Sigmoid colon (tissue), 4 donors: ENCODE data around the gene UQCRHL.
A peak's percentile ranks its signal among the peaks of the same experiment; 100 is the strongest.

Experiments used
- EP300 ChIP-seq, 4 donors: sonication (generic); formaldehyde crosslinking; IDR thresholded peaks; one replicate each; pipeline ENCODE4 v1.6.1; 2017; ENCODE audit warnings: antibody characterized with exemption in 4 of 4
- POLR2A ChIP-seq, 2 donors: fragments of 450-650 bp; IDR thresholded peaks; one replicate each; pipeline ENCODE4 v1.6.1; 2016; ENCODE audit warnings: antibody characterized with exemption in 2 of 2, mild to moderate bottlenecking in 2 of 2, moderate library complexity in 2 of 2
- TF ChIP-seq, protein P1 (sequence below), 4 experiments: fragments of 450-650 bp in 3 of 4; fragments of 200-600 bp in 1 of 4; IDR thresholded peaks; one replicate each; pipeline ENCODE4 v1.5.1; 2016 to 2019; ENCODE audit warnings: antibody characterized with exemption in 4 of 4, mild to moderate bottlenecking in 3 of 4, moderate library complexity in 2 of 4

DNA sequence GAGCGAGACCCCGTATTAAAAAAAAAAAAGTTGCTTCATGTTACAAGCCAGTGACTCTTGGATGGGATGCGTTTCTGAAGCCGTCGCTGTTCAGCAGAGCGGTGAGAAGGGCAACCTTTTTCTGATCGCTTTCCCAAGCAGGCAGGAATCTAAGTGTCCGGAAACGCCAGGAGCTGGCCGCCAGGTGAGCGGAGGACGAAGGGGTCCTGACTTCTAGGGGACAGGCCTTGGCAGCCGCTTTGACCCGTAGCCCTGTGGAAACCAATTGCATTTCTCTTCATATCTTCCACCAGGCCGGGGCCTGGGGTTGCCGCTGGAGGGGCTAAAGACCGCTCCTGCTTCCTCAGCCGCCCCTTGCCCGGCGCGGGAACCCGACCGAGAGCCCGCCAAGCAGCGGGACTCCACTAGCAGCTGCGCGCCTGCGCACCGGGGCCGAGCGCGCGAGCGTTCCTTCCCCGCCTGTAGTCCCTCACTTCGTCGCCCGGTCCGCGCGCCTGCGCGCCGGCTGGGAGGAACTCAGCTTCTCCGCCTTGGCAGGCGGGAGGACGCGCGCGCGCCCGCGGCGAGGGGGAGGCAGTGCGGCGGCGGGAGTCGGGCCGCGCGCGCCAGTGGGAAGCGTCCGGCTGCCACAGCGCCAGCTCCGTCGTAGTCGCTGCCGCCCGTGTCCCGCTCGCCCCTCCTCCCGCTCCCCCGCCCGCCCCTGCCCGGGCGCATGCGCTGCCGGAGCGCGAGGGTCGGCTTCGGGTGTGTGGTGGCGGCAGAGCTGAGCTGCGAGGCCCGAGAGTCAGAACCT lies 39.8 kb upstream of the UQCRHL start, which contains the start of gene SPEN:
- no peak for TF ChIP-seq EP300 (IDR thresholded peaks at IDR 0.05)
- TF ChIP-seq POLR2A (IDR thresholded peaks at IDR 0.05) = peak; percentile 87 to 88
- TF ChIP-seq, protein P1, sequence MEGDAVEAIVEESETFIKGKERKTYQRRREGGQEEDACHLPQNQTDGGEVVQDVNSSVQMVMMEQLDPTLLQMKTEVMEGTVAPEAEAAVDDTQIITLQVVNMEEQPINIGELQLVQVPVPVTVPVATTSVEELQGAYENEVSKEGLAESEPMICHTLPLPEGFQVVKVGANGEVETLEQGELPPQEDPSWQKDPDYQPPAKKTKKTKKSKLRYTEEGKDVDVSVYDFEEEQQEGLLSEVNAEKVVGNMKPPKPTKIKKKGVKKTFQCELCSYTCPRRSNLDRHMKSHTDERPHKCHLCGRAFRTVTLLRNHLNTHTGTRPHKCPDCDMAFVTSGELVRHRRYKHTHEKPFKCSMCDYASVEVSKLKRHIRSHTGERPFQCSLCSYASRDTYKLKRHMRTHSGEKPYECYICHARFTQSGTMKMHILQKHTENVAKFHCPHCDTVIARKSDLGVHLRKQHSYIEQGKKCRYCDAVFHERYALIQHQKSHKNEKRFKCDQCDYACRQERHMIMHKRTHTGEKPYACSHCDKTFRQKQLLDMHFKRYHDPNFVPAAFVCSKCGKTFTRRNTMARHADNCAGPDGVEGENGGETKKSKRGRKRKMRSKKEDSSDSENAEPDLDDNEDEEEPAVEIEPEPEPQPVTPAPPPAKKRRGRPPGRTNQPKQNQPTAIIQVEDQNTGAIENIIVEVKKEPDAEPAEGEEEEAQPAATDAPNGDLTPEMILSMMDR (IDR thresholded peaks at IDR 0.05) = peak in 2 of 4 experiments; percentile 11 to 26
